ENCODE results near the gene EN2.

GRCh38 chr7:155487509-155488482, 29.9 kb downstream of the EN2 start:
- no peak for TF ChIP-seq CTCF (IDR thresholded peaks at IDR 0.05 in 8 of 11, conservative IDR thresholded peaks at IDR 0.05 in 3 of 11)
- no peak for TF ChIP-seq POLR2A (IDR thresholded peaks at IDR 0.05)

Data from spleen (tissue), 7 donors.